ENCODE results near the gene DDX25.

The DDX25 gene

DNA sequence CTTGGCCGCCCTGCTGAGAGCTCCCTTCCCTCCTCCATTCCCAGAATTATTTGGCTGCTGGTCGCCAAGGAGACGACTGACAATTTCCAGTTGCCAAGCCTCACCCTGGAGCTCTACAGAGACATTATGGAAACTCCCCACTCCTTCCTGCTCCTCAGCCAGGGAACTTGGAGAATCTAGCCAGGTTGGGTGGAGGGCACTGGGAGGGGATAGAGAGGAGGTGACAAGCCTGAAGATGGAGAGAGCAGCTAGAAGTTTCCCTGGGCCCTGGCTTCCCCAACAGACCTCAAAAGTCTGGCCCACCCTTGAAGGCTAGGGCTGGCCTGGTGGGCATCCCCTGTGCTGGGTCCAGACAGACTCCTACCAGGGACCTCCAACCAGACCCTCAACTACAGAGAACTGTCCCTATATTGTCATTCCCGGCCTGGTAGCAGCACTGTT, 34.8 kb downstream of the DDX25 start:
- no peak for DNase-seq

DNA sequence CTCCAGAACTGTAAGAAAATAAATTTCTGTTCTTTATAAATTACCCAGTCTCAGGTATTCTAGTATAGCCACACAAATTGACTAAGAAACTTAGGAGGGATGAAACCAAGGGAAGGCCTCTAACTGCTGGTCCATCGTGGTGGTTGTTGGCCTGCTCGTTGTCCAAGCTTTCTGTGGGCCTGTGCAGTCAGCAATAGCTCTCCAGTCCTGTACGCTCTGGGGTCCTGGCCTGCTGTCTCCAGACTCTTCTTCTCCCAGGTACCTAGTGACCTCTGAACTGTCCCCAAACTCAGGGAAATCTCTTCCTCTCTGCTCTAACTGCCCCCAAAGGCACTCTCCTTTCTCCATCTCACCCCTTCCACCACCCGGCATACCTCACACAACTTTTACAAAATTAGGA, 35.8 kb downstream of the DDX25 start:
- no peak for DNase-seq

DNA sequence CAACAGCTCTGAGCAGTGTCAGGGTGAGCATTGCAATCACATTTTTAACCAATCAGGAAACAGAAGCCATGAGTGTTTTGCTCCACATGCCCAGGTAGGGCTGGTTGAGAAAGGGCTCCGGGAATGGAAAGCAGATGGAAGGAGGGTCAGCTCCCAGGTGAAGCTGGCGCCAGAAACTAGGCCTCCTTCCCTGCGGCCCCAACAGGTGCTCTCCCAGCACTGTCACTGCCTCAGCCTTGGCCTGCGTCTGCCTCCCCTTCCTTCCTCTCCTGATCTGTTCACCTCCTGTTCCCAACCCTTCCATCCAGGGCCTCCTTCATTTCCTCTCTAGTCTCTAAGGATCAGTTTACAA, 36.9 kb downstream of the DDX25 start:
- DNase-seq, result no peak

DNA sequence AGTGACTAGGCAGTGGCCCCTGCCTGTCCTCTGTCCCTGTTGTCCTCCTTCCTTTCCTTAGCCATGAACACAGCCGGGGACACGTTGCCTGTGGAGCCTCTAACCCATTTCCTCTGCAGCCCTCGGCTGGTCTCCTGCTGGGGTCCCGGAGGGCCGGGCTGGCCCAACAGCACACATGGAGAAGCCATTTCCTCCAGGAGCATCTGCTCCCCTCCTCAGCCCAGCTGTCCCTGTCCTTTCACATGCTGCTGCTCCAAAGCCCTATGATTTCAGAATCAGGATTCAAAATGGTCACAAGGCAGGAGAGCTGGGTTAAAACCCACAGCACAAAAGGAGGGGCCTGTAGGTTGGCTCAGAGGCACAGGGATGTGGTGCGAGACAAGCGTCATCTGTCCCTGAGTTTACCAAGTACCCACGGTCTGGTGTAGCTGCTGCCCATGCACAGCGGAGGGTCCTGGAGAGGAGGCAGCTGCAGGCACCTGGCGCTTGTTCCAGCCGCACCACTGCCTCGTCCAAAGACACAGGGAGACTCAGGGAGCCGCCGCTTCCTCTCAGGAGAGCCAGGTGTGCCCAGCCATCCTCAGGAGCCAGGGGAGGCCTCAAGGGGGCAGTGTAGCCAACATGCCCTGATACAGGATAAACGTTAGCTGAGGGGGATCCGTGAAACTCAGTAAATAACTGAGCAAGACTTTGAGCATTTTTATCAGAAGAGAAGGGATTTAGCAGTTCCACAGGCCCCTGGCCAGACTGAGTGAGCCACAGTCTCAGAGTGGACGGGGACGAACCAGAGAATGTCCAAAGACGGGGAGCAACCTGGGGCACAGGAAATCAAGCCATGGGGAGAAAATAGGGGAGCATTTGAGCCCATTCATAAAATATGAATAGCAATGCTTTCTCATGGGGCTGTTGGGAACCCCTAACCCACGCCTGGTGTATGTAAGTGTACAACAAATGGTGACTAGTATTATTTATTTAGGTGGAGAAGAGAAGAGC, 37.6 kb downstream of the DDX25 start:
- peak; percentile 80 for DNase-seq

DNA sequence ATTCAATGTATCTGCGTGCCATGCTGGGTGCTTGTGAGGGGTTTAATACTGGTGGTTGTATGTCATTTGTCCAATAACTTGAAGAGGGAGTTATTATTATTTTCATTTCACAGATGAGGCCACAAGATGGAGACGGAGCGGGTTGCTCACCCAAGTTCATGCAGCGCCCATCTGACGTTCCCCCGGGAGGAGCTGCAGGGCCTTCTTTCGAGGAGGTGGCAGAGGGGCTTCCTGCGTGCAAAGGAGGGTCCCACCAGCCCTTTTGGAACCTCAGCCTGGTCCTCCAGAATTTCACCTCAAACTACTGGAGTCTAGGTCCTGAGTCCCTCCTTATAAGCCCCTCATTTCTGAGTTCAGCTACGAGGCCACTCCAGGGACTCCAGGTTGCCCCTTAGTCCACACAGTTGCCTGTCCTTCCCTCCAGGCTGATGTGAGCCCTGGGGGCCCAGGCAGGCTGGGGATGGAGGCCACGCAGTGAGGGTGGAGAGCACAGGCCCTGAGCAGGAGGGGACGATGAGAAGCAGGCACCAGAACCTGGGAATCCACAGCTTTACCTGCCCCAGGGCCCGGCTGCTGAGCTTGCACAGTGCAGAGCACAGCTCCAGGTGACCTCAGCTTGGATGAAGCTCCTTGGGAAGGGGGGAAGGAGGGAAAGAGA, 38.6 kb downstream of the DDX25 start:
- DNase-seq, result no peak

DNA sequence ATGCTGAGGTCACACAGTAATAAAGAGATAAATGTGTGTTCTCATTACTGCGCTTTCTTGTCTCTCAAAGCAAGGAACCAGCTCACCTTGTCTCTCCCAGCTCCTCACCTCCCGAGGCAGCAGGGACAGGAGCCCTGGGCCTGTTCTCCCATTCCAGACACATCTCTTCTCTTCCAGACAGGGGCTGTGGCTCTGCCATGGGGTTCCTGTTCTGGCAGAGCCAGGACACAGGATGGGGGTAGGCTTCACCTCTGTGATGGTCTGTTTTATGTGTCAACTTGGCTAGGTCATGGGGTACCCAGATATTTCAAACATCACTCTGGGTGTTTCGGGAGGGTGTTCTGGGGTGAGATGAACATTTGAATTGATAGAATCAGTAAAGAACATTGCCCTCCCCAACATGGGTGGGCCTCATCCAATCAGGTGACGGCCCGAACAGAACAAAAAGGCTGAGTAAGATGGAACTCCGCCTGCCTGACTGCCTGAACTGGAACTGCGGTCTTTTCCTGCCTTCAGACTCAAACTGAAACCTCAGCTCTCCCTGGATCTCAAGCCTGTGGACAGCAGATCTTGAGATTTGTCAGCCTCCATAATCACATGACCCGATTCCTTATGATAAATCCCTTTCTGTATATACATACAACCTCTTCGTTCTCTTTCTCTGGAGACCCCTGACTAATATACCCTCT, 39.5 kb downstream of the DDX25 start:
- DNase-seq, result no peak

DNA sequence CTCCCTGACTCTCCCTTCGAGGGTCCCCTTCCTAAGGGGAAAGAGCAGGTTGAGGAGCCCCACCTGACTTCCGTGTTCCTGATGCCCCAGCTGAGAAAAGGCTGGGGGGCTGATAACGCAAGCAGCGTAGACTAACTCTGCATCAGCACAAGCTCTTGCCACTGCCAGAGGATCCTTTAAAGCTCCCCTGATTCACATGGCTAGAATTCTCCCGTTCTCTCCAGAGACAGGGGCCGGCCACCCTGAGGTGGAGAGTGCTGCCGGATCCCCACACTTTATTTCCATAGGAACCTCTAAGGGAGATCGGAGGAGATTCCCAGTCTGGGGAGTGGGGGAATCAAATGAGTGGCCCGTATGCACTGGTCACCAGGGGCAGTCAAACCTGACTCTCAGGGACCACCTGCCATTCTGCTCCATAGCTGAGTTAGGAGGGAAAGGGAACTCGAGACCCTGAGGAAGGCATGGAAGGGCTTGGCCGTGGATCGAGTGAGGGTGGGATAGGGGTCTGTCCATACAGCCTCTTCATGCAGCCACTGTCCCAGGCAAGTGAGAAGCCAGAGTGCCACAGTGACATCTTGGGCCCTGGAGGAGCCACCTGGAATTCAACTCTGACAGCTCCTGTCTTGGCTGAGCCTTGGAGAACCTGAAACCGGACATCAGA, 40.2 kb downstream of the DDX25 start:
- no peak for DNase-seq

DNA sequence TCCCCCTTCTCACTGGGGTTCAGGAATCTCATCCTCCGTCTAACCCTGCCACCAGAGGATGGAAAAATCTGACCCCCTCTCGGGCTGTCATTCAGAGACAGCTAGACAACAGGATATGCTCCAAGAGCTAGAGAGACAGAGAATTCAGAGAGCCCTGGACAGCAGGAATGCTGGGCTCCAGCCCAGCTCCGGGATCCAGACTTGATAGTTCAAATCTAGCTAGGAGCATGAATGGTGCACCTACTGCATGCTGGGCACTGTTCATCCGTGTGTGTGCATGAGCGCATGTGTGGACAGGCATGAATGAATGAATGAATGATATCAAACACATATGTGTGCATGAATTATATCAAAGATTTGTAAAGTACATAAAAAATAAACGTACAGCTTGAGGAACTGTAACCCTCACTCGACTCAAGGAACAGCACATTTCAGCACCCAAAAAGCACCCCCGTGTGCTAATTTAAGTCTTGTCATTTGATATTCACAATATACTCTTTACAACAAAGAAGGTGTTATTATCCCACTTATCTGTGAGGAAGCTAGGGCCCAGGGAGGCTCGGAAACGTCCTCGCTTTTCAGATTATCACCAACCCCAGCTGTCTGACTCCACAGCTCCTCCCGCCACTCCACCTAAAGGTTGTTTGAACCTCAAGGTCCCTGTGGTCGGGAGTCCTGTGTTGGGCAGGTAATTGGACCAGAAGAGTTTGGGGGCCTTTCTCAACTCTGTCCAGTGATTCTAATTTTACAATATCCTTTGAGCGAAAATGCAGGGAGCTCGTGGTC, 40.9 kb downstream of the DDX25 start:
- no peak for DNase-seq

DNA sequence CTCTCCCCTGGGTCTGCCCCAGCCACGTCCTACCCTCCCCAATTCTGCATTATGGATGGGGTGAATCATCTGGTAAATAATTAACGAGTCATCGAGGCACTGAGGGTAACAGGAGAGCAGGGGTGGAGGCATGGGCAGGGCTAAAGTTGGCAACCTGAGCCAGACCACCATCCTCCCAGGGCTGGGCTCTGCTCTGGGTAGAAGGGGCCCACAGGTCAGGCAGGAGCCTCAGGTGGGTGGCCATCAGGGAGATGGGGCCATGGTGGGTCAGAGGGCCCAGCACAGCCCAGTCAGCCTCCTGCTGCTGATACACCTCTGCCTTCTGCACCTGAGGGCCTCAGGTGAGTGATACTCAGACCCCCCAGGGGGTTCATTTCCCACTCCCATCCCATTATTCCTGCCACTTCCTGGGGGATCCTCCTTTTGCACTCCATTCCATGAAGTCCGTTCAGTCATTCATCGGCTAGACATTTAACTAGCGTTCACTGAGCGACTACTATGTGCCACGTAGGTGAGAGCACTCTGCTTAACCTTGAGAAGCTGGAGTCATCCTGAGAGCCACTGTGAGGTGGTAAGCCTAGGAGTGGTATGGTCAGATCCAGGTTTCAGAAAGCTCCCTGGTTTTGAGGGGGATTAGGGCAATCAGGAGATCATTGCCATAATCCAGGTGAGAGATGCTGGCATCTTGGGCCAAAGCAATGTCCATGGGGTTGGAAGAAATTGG, 41.7 kb downstream of the DDX25 start, which contains the start of gene VSIG10L2:
TSS of gene VSIG10L2 (plus strand) at position 248 of the 724 bp plus-strand sequence. CDS start at position 260, 12 bp downstream.
- DNase-seq, result no peak

DNA sequence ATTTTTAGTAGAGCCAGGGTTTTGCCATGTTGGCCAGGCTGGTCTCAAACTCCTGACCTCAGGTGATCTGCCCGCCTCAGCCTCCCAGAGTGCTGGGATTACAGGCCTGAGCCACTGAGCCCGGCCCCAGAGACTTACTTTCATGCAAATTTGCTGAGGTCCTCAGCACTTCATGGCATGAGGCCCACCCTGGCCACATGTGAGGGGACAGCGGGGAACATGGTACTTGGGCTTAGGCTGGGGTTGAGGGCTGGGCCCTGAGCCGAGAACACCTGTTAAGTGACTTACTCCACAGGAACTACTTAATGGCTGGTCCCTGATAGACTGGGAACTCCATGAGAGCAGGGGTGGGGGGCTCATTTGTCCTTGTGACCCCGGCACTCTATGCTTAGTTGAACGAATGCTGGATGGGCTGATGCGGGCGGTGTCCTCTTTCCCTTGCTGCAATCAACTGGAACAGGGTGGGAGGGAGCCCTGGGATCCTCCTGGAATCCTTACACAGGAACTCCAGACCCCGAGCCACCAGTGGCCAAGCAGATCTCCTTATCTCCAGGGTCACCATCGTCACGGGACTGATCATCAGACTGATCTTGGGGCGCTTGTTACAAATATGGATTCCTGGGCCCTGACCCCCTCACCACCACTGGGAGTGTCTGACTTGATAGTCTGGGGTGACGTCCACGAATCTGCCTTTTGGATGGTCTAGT, 42.6 kb downstream of the DDX25 start:
- no peak for DNase-seq

DNA sequence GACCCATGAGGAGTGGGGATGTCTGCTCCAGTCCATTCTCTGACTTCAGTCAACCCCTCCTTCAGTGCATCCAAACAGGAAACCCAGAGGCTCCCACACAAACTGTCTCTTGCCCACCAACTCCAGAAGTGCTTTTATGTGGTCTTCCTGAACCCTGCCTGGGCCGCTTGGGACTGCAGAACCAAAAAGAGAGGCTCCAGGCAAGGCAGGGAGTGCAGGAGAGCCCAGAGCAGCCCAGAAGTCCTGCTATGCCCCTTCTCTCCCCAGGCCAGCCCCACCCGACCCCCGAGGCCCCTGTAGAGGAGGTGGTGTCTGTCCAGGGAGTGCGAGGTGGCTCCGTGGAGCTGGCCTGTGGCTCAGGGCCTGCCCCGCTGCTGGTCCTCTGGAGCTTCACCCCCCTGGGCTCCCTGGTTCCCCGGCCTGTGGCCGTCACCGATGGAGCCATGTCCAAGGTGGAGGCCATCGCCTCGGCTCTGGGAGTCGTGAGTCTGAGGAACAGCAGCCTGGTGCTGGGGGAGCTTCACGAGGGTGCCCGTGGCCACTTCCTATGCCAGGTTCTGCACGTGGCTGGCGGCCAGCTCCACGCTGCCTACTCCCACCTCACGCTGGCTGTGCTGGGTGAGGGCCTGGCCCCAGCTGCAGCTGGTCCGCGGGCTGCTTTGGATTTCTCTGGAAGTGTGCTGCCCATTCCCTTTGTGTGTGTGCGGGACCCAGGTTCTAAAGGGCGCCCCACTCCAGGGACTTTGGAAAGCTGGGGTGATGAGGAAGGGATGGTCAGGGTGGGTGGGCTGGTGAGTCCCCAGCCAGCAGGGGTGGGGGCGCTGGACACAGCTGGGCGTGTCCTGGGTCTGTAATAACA, 43.3 kb downstream of the DDX25 start:
- no peak for DNase-seq

DNA sequence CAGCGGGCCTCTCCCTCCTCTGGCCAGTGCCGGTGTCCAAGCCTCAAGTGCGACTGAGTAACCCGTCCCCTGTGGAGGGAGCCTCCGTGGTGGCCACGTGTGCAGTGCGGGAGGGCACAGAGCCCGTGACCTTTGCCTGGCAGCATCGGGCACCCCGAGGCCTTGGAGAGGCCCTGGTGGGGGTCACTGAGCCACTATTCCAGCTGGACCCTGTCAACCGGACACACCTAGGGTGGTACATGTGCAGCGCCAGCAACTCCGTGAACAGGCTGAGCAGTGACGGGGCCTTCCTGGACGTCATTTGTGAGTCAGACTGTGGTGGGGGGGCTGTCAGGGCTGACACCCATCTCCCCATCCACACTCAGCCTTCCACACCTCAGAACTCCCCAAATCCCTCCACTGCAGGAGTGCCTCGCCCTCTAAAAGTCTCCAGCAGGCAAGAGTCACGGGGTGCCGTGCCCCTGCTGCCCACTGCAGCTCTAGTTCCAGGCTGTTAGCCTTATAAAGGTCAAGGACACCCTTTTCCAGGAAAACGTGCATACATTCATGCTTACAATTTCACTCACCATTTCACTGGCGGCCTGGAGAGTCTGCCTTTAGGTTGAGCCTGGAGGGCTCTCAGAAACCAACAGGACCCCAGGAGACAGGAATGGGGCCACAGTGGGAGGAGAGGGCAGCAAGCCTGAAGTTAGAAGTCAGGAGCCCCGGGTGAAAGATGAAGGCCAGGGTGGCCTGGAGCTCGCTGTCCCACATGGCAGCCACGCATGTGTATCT, 44.2 kb downstream of the DDX25 start:
- no peak for DNase-seq

DNA sequence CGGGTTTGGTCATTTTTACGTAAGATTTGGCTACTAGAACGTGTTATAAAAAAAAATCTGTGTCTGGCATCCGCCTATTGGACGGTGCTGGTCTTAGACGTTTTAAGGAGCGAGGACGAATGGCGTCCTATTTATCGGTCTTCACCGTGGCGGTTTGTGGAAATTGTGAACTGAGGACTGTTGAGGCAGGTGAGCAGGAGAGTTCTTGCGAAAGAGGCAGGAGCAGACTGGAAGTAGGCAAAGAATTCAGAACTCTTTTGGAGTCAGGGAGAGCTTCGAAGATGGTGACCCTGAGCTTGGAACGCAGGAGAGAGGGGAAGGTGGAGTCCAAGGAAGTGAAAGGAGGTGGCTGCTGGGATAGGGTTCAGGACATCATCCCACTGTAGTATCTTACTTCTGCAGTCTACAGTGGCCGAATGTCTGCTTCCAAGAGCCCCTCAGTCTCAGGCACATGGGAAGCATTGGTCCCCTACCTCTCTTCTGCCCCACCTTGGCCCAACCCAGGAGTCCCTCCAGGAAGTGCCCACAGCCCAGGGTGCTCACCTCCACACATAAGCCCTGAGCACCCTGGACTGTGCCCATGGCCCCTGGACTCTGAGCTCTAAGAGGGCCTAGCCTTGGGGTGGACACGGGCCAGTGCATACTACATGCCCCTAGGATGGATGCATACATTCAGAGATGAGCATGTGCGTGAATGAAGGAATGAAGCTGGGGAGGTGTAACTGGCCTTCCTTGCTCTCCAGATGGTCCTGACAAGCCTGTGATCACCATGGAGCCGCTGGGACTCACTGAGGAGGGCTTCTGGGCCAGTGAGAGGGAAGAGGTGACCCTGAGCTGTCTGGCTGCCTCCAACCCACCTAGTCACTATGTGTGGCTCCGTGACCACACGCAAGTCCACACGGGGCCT, 45.2 kb downstream of the DDX25 start:
- DNase-seq, result no peak

DNA sequence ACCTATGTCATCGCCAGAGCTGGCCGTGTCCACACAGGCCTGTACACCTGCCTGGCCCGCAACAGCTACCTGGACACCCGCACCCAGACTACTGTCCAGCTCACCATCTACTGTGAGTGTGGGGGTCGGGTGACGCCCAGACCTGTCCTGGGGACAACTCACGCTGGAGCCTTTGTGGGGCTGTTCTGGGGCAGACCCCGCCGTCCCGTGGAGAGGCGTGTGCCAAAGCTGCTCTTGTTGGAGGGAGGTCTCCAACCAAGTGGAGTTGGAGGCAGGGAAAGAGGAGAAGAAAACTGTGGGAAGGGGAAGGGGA, 45.8 kb downstream of the DDX25 start:
- DNase-seq, result no peak

DNA sequence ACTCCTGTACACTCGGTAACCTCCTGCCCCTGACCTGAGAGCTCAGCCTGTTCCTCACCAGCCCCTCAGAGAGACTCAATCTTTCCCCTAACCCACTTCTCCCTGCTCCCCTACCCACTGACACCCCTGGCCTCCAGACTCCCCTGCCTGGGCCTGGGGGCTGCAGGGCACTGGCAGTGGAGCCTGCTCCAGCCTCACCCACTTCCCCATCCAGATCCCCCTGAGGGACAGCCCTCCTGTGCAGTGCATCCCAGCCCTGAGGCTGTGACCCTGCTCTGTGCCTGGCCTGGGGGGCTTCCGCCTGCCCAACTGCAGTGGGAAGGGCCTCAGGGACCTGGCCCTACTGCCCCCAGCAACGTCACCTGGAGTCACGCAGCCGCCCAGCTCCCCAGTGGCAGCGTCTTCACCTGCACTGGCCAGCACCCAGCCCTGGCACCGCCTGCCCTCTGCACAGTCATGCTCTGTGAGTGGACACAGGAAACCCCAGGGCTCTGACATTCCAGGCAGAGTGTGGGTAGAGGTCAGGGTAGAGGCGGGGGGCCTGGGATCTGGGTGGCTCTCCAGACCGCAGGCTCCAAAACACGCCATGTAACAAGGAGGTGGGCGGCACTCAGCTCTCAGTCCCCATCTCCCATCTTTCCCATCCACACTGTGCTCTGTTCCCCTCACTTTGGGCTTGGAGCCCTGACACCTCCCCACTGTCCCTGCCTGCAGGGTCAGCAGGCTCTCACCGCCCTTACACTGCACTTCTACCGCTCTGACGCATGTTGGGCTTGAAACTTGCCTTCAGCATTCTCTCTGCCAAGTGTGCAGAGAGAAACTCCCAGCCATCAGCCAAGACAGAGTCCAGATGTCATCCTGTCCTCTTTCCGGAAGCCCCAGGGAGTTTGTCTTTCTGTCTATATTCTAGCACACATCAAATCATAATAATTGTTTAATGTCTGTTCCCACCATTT, 46.7 kb downstream of the DDX25 start:
- DNase-seq, result no peak

DNA sequence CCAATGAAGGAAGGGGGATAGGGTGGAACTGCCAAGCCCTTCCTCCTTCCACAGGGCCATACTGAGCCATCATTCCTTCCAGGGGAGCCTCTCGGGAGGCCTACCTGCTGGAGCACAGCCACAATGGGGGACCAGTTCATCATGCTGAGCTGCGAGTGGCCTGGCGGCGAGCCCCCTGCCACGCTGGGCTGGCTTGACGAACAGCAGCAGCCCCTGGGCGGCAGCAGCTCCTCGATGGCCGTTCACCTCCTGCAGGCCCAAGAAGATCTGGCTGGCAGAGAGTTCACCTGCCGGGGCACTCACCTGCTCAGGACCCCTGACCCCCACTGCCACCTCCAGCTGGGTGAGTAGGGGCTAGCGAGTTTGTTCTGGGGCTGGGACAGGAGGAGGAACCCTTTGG, 47.4 kb downstream of the DDX25 start:
- DNase-seq, result no peak

DNA sequence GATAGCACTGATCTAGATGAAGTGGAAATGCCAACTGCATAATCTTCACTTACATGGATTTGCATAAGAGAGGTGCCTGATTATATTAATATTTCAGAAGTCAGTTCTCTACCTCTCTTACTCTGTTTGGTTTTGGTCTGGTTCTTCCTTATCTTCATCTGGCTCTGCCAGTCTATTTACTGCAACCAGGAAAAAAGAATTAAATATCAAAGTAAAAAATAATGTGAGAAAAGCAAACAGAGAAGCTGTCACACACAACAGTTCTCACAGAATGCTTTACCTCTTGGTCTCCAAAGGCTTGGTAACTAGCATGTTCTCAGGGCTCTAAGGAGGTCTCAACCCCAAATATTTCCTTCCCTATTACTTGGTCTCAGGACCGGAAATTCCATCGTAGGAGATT, 48.3 kb downstream of the DDX25 start:
- no peak for DNase-seq

Measured in NCI-H1092 (cell line).